Tibial artery (tissue), 4 donors: Measurements from ENCODE around the gene UBE3B.

Experiments
- DNase-seq, 2 donors: peaks; one replicate each; pipeline ENCODE4 v3.0.0-alpha.2; 2019
- H3K27ac ChIP-seq, 2 donors: fragments of 200-600 bp; sonication (generic) in 1 of 2; 1 replicate in 1 of 2; 2 replicates in 1 of 2; pipeline ENCODE4 v1.5.1; 2018 to 2019; ENCODE audit warnings: mild to moderate bottlenecking in 1 of 2
- H3K27me3 ChIP-seq, 2 donors: fragments of 200-600 bp; sonication (generic) in 1 of 2; one replicate each; pipeline versions ENCODE4 v1.5.1 to v1.6.0; 2016 to 2019
- H3K36me3 ChIP-seq, 3 donors: fragments of 200-600 bp; sonication (generic) in 2 of 3; one replicate each; pipeline ENCODE4 v1.5.1; 2016 to 2019; ENCODE audit warnings: mild to moderate bottlenecking in 2 of 3
- H3K4me1 ChIP-seq, 4 donors: fragments of 200-600 bp; sonication (generic) in 2 of 4; 1 replicate in 3 of 4; 2 replicates in 1 of 4; pipeline ENCODE4 v1.5.1; 2016 to 2019
- H3K4me3 ChIP-seq, 2 donors: fragments of 200-600 bp; sonication (generic) in 1 of 2; 1 replicate in 1 of 2; 2 replicates in 1 of 2; pipeline ENCODE4 v1.5.1; 2018 to 2019; ENCODE audit warnings: mild to moderate bottlenecking in 2 of 2
- H3K9me3 ChIP-seq, 3 donors: fragments of 200-600 bp; sonication (generic) in 1 of 3; one replicate each; pipeline ENCODE4 v1.5.1; 2016 to 2019
- intact Hi-C: fragments of 100-400 bp; cut with DNase I; formaldehyde crosslinking; loops from one replicate; pipeline ENCODE4 v1.15.0; 2023; ENCODE audit warnings: low total_unique reads
- TF ChIP-seq, protein P1 (sequence below), 2 experiments: fragments of 200-600 bp in 1 of 2; fragments of 450-650 bp in 1 of 2; IDR thresholded peaks; one replicate each; pipeline ENCODE4 v1.5.1; 2017 to 2019; ENCODE audit warnings: antibody characterized with exemption in 2 of 2, mild to moderate bottlenecking in 1 of 2, moderate library complexity in 1 of 2

The UBE3B gene

GRCh38 chr12:109532721-109533486 lies 55.5 kb downstream of the UBE3B start:
- Histone ChIP-seq H3K36me3 (peaks cover 70 to 99% (median 80%) of the 10 kb centered on the region in 3 donors), H3K4me3 (no peak overlapping the region)
- intact Hi-C loops = no loop called here

GRCh38 chr12:109533487-109533740 lies 56.0 kb downstream of the UBE3B start:
- intact Hi-C loops = no loop called here
- Histone ChIP-seq H3K27me3 (no peaks in the 10 kb centered on the region), H3K9me3 (no peaks in the 10 kb centered on the region), H3K4me3 (no peak overlapping the region), H3K4me1 (no peaks in the 10 kb centered on the region), H3K36me3 (peaks cover 75 to 99% (median 76%) of the 10 kb centered on the region in 3 donors), H3K27ac (no peak overlapping the region)
- TF ChIP-seq, protein P1, sequence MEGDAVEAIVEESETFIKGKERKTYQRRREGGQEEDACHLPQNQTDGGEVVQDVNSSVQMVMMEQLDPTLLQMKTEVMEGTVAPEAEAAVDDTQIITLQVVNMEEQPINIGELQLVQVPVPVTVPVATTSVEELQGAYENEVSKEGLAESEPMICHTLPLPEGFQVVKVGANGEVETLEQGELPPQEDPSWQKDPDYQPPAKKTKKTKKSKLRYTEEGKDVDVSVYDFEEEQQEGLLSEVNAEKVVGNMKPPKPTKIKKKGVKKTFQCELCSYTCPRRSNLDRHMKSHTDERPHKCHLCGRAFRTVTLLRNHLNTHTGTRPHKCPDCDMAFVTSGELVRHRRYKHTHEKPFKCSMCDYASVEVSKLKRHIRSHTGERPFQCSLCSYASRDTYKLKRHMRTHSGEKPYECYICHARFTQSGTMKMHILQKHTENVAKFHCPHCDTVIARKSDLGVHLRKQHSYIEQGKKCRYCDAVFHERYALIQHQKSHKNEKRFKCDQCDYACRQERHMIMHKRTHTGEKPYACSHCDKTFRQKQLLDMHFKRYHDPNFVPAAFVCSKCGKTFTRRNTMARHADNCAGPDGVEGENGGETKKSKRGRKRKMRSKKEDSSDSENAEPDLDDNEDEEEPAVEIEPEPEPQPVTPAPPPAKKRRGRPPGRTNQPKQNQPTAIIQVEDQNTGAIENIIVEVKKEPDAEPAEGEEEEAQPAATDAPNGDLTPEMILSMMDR (IDR thresholded peaks at IDR 0.05) = no peak
- no peak for DNase-seq

More at GRCh38 chr12:109532721-109533486, 55.5 kb downstream of the UBE3B start:
- no peaks in the 10 kb centered on the region for H3K9me3 ChIP-seq
- H3K27me3 ChIP-seq = no peaks in the 10 kb centered on the region
- no peak for DNase-seq
- no peak overlapping the region for H3K27ac ChIP-seq
- TF ChIP-seq, protein P1 (IDR thresholded peaks at IDR 0.05) = no peak
- no peaks in the 10 kb centered on the region for H3K4me1 ChIP-seq

DNA sequence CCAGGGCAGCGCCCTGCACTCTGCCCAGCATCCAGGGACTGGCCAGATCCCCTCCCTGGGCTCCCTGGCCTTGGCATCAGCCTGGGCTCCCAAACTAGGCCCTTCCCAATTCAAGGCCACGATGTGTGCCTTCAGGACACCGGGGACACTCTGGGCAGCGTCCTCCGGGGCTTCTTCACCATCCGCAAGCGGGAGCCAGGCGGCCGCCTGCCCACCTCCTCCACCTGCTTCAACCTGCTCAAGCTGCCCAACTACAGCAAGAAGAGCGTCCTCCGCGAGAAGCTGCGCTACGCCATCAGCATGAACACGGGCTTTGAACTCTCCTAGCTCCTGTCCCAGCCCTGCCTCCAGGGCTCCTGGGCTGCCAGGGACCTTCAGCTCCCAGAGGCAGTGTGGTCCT lies 57.0 kb downstream of the UBE3B start:
- no peaks in the 10 kb centered on the region for H3K9me3 ChIP-seq
- H3K4me1 ChIP-seq = no peaks in the 10 kb centered on the region
- no peak overlapping the region for H3K27ac ChIP-seq
- H3K36me3 ChIP-seq = peaks cover 67 to 98% (median 73%) of the 10 kb centered on the region in 3 donors
- H3K27me3 ChIP-seq = no peaks in the 10 kb centered on the region
- TF ChIP-seq, protein P1 (IDR thresholded peaks at IDR 0.05) = no peak
- no peak overlapping the region for H3K4me3 ChIP-seq
- intact Hi-C loops = no loop called here
- no peak for DNase-seq

GRCh38 chr12:109535231-109535862 lies 57.9 kb downstream of the UBE3B start:
- DNase-seq = no peak
- H3K27ac ChIP-seq = no peak overlapping the region
- H3K9me3 ChIP-seq = no peaks in the 10 kb centered on the region
- no peak overlapping the region for H3K4me3 ChIP-seq
- intact Hi-C loops = no loop called here
- no peaks in the 10 kb centered on the region for H3K27me3 ChIP-seq
- TF ChIP-seq, protein P1 (IDR thresholded peaks at IDR 0.05) = no peak
- H3K4me1 ChIP-seq = no peaks in the 10 kb centered on the region
- peaks cover 59 to 98% (median 70%) of the 10 kb centered on the region in 3 donors for H3K36me3 ChIP-seq

- intact Hi-C loops = no loop called here
- Histone ChIP-seq H3K27me3 (no peaks in the 10 kb centered on the region), H3K36me3 (peaks cover 54 to 96% (median 65%) of the 10 kb centered on the region in 3 donors), H3K4me1 (no peaks in the 10 kb centered on the region), H3K9me3 (no peaks in the 10 kb centered on the region), H3K27ac (no peak overlapping the region), H3K4me3 (no peak overlapping the region)
- DNase-seq = no peak
- TF ChIP-seq, protein P1 (IDR thresholded peaks at IDR 0.05) = no peak
These were observed 58.4 kb downstream of the UBE3B start for GRCh38 chr12:109535863-109536250.
